Left lung (tissue), 10 donors: ENCODE results near the gene CHI3L1. TPM values are rescaled to one million over a fixed set of nuclear protein-coding genes. Genes with fewer than 3 reads are reported as not detected.

Experiments used
- ATAC-seq: fragments of 200-7000 bp; cut with Tn5 transposase; one replicate; pipeline ENCODE4 v1.9.1; 2020; ENCODE audit warnings: moderate library complexity
- DNase-seq, 4 donors: peaks; one replicate each; pipeline ENCODE4 v3.0.0-alpha.2; 2013 to 2020
- H3K27ac ChIP-seq, 2 donors: fragments of 200-600 bp; sonication (generic) in 1 of 2; one replicate each; pipeline versions ENCODE4 v1.5.0 to v1.8.0; 2020 to 2021
- H3K27me3 ChIP-seq, 2 donors: fragments of 200-600 bp; sonication (generic) in 1 of 2; one replicate each; pipeline versions ENCODE4 v1.5.0 to v1.8.0; 2020 to 2021
- H3K36me3 ChIP-seq, 2 donors: fragments of 200-600 bp; sonication (generic) in 1 of 2; one replicate each; pipeline versions ENCODE4 v1.5.0 to v1.8.0; 2020 to 2021
- H3K4me1 ChIP-seq, 2 donors: fragments of 200-600 bp; one replicate each; pipeline ENCODE4 v1.8.0; 2021
- H3K4me3 ChIP-seq, 2 donors: fragments of 200-600 bp; sonication (generic) in 1 of 2; one replicate each; pipeline versions ENCODE4 v1.5.0 to v1.8.0; 2020 to 2021; ENCODE audit warnings: mild to moderate bottlenecking in 1 of 2
- H3K9me3 ChIP-seq, 2 donors: fragments of 200-600 bp; sonication (generic) in 1 of 2; one replicate each; pipeline versions ENCODE4 v1.5.0 to v1.8.0; 2020 to 2021
- intact Hi-C, 2 donors: fragments of 100-400 bp; cut with DNase I; formaldehyde crosslinking; loops; one replicate each; pipeline versions ENCODE4 v1.11.2 to v1.14.2; 2022
- polyA plus RNA-seq, 6 donors: library from polyadenylated mRNA; unstranded; fragments of 120-200 nt; gene quantifications; one replicate each; pipeline ENCODE4 v1.2.1, GENCODE V29; 2013; ENCODE audit not compliant: insufficient read length in 6 of 6
- total RNA-seq, 2 donors: library from RNA; stranded (reverse); fragmentation: NEBNext Ultra II Directional; extraction: Animal tissue kit (Norgen Biotek cat#: 25700); gene quantifications; one replicate each; pipeline ENCODE4 v1.2.1, GENCODE V29; 2021
- TF ChIP-seq, protein P1 (sequence below), 2 donors: fragments of 200-600 bp; sonication (generic) in 1 of 2; IDR thresholded peaks; one replicate each; pipeline versions ENCODE4 v1.5.0 to v1.8.0; 2021; ENCODE audit warnings: antibody characterized with exemption in 2 of 2
- donor health status: DM: no; HTN: yes; CAD: no.
- donor health status: DM: no; HTN: no; CAD: no.

Gene CHI3L1
- total and polyA plus RNA-seq, 8 donors = 0.44 to 74.9 (median 1.3) TPM

GRCh38 chr1:203217668-203218067 lies 31.2 kb upstream of the CHI3L1 start:
- Histone ChIP-seq H3K27me3 (peaks cover 0 to 19% of the 10 kb centered on the region in 2 donors), H3K27ac (no peak overlapping the region), H3K4me3 (no peak overlapping the region), H3K9me3 (no peaks in the 10 kb centered on the region), H3K36me3 (no peaks in the 10 kb centered on the region), H3K4me1 (peaks cover 0 to 29% of the 10 kb centered on the region in 2 donors)
- intact Hi-C loops = loop anchor here in 1 of 2 donors (5.0 kb wide), 2 partner anchors 100 to 180 kb away; no protein-coding TSS in a partner anchor
- ATAC-seq = no peak
- DNase-seq = peak in 1 of 4 donors; percentile 74
- TF ChIP-seq, protein P1, sequence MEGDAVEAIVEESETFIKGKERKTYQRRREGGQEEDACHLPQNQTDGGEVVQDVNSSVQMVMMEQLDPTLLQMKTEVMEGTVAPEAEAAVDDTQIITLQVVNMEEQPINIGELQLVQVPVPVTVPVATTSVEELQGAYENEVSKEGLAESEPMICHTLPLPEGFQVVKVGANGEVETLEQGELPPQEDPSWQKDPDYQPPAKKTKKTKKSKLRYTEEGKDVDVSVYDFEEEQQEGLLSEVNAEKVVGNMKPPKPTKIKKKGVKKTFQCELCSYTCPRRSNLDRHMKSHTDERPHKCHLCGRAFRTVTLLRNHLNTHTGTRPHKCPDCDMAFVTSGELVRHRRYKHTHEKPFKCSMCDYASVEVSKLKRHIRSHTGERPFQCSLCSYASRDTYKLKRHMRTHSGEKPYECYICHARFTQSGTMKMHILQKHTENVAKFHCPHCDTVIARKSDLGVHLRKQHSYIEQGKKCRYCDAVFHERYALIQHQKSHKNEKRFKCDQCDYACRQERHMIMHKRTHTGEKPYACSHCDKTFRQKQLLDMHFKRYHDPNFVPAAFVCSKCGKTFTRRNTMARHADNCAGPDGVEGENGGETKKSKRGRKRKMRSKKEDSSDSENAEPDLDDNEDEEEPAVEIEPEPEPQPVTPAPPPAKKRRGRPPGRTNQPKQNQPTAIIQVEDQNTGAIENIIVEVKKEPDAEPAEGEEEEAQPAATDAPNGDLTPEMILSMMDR (IDR thresholded peaks at IDR 0.05) = no peak

DNA sequence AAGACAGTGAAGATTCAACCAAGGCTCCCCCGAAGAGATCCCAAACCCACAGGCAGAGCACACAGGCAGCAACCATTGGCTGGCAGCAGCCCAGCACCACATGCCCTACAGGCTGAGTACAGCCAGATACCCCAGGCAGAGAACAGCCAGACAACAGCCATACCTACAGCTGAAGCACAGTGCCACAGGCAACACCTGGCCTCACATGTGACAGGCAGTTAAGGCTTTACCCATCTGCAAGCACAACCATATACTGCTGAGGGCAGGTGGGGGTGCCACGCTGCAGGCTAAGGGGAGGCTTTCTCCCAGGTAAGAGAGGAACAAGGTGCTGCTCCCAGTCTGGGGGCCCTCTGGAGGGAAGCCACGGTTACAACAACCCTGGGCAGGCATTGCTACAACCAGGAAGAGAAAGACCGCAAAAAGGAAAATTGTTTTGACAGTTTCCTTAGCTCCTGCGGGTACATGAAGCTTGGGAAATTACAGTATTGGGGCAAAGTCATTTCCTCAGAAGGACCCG lies 30.7 kb upstream of the CHI3L1 start:
- H3K4me3 ChIP-seq = no peak overlapping the region
- DNase-seq = no peak
- no peak overlapping the region for H3K27ac ChIP-seq
- TF ChIP-seq, protein P1 (IDR thresholded peaks at IDR 0.05) = no peak
- intact Hi-C loops = loop anchor here in 1 of 2 donors (5.0 kb wide), 2 partner anchors 100 to 180 kb away; no protein-coding TSS in a partner anchor
- peaks cover 0 to 29% of the 10 kb centered on the region in 2 donors for H3K4me1 ChIP-seq
- ATAC-seq = peak; percentile 26
- peaks cover 0 to 19% of the 10 kb centered on the region in 2 donors for H3K27me3 ChIP-seq
- H3K36me3 ChIP-seq = no peaks in the 10 kb centered on the region
- no peaks in the 10 kb centered on the region for H3K9me3 ChIP-seq

GRCh38 chr1:203216274-203217138 lies 30.0 kb upstream of the CHI3L1 start:
- Histone ChIP-seq H3K9me3 (no peaks in the 10 kb centered on the region), H3K36me3 (no peaks in the 10 kb centered on the region), H3K27ac (no peak overlapping the region), H3K4me1 (peaks cover 0 to 29% of the 10 kb centered on the region in 2 donors), H3K27me3 (peaks cover 0 to 19% of the 10 kb centered on the region in 2 donors), H3K4me3 (no peak overlapping the region)
- intact Hi-C loops = loop anchor here in 1 of 2 donors (5.0 kb wide), 2 partner anchors 99 to 179 kb away; no protein-coding TSS in a partner anchor
- TF ChIP-seq, protein P1 (IDR thresholded peaks at IDR 0.05) = peak; percentile 60 to 91
- ATAC-seq = peak; percentile 83
- peak; percentile 45 to 83 (median 71) for DNase-seq

- TF ChIP-seq, protein P1 (IDR thresholded peaks at IDR 0.05) = no peak
Measured at GRCh38 chr1:203215573-203215972, 29.1 kb upstream of the CHI3L1 start.

DNA sequence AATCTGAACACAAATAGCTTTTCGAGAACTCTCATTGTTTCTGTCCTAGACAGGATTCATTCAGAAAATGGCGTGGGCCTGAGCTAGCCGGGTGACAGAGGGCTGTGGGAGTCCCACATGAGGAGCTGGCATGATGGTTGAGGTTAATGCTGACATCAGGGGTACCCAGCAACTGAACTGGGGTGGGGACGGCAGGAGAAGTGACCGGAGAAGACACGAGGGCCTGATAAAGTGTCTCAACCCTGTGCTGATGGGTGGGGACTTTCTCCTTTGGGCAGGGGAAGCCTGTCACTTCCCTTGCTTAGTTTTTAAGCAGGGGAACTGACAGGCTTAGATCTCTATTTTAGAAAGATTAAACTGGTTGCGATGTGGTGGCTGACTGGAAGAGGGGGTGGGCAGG lies 28.4 kb upstream of the CHI3L1 start:
- no peak overlapping the region for H3K27ac ChIP-seq
- no peaks in the 10 kb centered on the region for H3K36me3 ChIP-seq
- no peak overlapping the region for H3K4me3 ChIP-seq
- no peak for DNase-seq
- intact Hi-C loops = loop anchor here in 1 of 2 donors (5.0 kb wide), 2 partner anchors 98 to 178 kb away; no protein-coding TSS in a partner anchor
- H3K27me3 ChIP-seq = peaks cover 0 to 19% of the 10 kb centered on the region in 2 donors
- H3K4me1 ChIP-seq = peaks cover 0 to 29% of the 10 kb centered on the region in 2 donors
- H3K9me3 ChIP-seq = no peaks in the 10 kb centered on the region
- TF ChIP-seq, protein P1 (IDR thresholded peaks at IDR 0.05) = no peak
- ATAC-seq = no peak

More at GRCh38 chr1:203215573-203215972, 29.1 kb upstream of the CHI3L1 start:
- ATAC-seq (peak; percentile 20), DNase-seq (no peak)
- intact Hi-C loops = loop anchor here in 1 of 2 donors (5.0 kb wide), 2 partner anchors 98 to 178 kb away; no protein-coding TSS in a partner anchor
- H3K4me3 ChIP-seq = no peak overlapping the region
- no peaks in the 10 kb centered on the region for H3K9me3 ChIP-seq
- peaks cover 0 to 19% of the 10 kb centered on the region in 2 donors for H3K27me3 ChIP-seq
- no peaks in the 10 kb centered on the region for H3K36me3 ChIP-seq
- no peak overlapping the region for H3K27ac ChIP-seq
- H3K4me1 ChIP-seq = peaks cover 0 to 29% of the 10 kb centered on the region in 2 donors
